CD4-positive, alpha-beta T cell (primary cell): Measurements from ENCODE around the gene KNG1. TPM values are rescaled to one million over a fixed set of nuclear protein-coding genes. Genes with fewer than 3 reads are reported as not detected.
A peak's percentile ranks its signal among the peaks of the same experiment; 100 is the strongest.

ENCODE experiments used
- ATAC-seq: fragments of 200-7000 bp; cut with Tn5 transposase; one replicate; pipeline ENCODE4 v1.10.0; 2022; ENCODE audit warnings: mild to moderate bottlenecking; ENCODE audit not compliant: poor library complexity
- CTCF ChIA-PET: fragments of 350-600 bp; sonication (Branson Sonifier 250); formaldehyde crosslinking; loops from one replicate; lab custom pipeline; 2021; ENCODE audit warnings: antibody characterized with exemption, inconsistent platforms; lab: Charles Lee
- POLR2A ChIA-PET: fragments of 350-600 bp; sonication (Branson Sonifier 250); formaldehyde crosslinking; loops from one replicate; lab custom pipeline; 2021; ENCODE audit warnings: antibody characterized with exemption, inconsistent platforms; lab: Charles Lee
- DNase-seq, 14 experiments: peaks; one replicate each; pipeline ENCODE4 v3.0.0-alpha.2; 2013 to 2020; ENCODE audit warnings: mixed read lengths in 2 of 14
- H3K27ac ChIP-seq, 2 donors: one replicate each; pipeline versions ENCODE4 v1.5.1 to v1.7.0; 2013; ENCODE audit warnings: low read length in 2 of 2, low read depth in 1 of 2, mild to moderate bottlenecking in 1 of 2
- H3K27me3 ChIP-seq, 2 experiments: 1 replicate in 1 of 2; 2 replicates in 1 of 2; pipeline versions ENCODE4 v1.6.1 to v1.7.0; 2013; ENCODE audit warnings: low read length in 2 of 2, control low read depth in 1 of 2, mild to moderate bottlenecking in 1 of 2, moderate library complexity in 1 of 2; ENCODE audit not compliant: insufficient read depth in 2 of 2, control insufficient read depth in 1 of 2
- H3K36me3 ChIP-seq: one replicate; pipeline ENCODE4 v1.6.1; 2013; ENCODE audit warnings: low read length, control low read depth; ENCODE audit not compliant: insufficient read depth
- H3K4me1 ChIP-seq: one replicate; pipeline ENCODE4 v1.6.1; 2013; ENCODE audit warnings: low read length, control low read depth; ENCODE audit not compliant: insufficient read depth
- H3K4me3 ChIP-seq: one replicate; pipeline ENCODE4 v1.5.1; 2013; ENCODE audit warnings: mild to moderate bottlenecking, low read length, moderate library complexity
- H3K9me3 ChIP-seq, 2 experiments: 1 replicate in 1 of 2; 2 replicates in 1 of 2; pipeline versions ENCODE4 v1.6.1 to v1.7.0; 2013; ENCODE audit warnings: low read length in 2 of 2, mild to moderate bottlenecking in 2 of 2, control low read depth in 1 of 2, moderate library complexity in 1 of 2; ENCODE audit not compliant: control insufficient read depth in 1 of 2, insufficient read depth in 1 of 2
- H3K27ac Mint-ChIP-seq: one replicate; pipeline ENCODE4 v1.8.0; 2020; ENCODE audit warnings: mixed read lengths
- H3K27me3 Mint-ChIP-seq: one replicate; pipeline ENCODE4 v1.8.0; 2021; ENCODE audit warnings: mixed read lengths
- H3K36me3 Mint-ChIP-seq: one replicate; pipeline ENCODE4 v1.8.0; 2021; ENCODE audit warnings: low read depth, mixed read lengths
- H3K4me1 Mint-ChIP-seq: one replicate; pipeline ENCODE4 v1.8.0; 2021; ENCODE audit warnings: low read depth, mixed read lengths
- H3K4me3 Mint-ChIP-seq: one replicate; pipeline ENCODE4 v1.8.0; 2020; ENCODE audit warnings: mild to moderate bottlenecking, mixed read lengths
- H3K9me3 Mint-ChIP-seq: one replicate; pipeline ENCODE4 v1.8.0; 2020; ENCODE audit warnings: mixed read lengths
- CTCF ChIP-seq: fragments of 200-600 bp; IDR thresholded peaks from one replicate; pipeline ENCODE4 v1.8.0; 2022; ENCODE audit warnings: antibody characterized with exemption, mild to moderate bottlenecking
- intact Hi-C, 2 experiments: fragments of 100-400 bp; cut with DNase I in 1 of 2; cut with micrococcal nuclease in 1 of 2; formaldehyde crosslinking; loops; one replicate each; pipeline versions ENCODE4 v1.15.1 to v1.9.0; 2023 to 2025; cut with DNase I, micrococcal nuclease
- total RNA-seq, 174 experiments: library from RNA in 2 of 174; stranded (reverse) in 2 of 174; gene quantifications; one replicate each; pipeline ENCODE4 v1.2.3 and lab custom pipeline; 2021 to 2026

KNG1 gene
- total RNA-seq, 2 experiments from 2014 or later: not detected

DNA sequence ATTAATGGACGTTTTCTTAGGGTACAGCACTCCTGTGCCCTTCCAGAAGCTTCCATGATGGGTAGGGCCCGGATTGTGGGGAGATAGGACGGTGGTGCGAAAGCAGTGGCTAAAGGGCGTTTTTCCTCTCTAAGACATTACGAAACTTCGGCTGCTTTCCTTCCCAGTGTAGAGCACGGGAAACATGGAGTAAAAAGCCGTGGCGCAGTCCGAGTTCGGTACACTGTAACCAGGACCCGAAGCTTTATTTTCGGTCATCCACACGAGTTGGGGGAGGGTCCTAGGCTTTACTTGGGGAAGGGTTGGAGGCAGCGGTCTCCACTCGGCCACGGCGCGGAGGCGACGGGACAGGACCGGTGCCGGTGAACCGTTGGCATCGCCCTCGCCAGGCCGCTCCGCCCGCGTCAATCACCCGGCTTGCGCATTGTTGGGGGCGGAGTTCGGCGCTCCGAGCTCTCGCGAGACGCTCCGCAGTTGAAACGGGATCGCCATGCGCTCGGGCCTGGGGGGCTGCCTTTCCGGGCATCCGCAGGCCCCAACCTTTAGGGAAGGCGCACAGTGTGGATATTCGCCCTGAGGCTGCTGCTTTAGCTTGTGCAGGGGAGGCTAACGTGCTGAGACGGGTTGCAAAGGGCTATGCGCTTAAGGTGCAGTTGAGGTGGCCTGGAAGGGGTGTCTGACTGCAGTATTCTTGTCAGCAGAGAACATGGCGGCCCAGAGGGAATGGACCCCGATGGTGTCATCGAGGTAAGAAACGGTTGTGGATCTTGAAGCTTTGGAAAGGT is 66.8 kb downstream of the KNG1 start:
- peaks cover 49% of the 10 kb centered on the region for H3K36me3 ChIP-seq
- H3K9me3 ChIP-seq: no peaks in the 10 kb centered on the region
- no peak for TF ChIP-seq CTCF
- H3K4me3 ChIP-seq: peak overlapping the region; percentile 92
- peaks cover 5% of the 10 kb centered on the region for H3K27me3 Mint-ChIP-seq
- ATAC-seq (peak; percentile 71), DNase-seq (peak; percentile 73 to 91 (median 78))
- H3K4me3 Mint-ChIP-seq: peak overlapping the region; percentile 95
- H3K9me3 Mint-ChIP-seq: no peaks in the 10 kb centered on the region
- H3K4me1 Mint-ChIP-seq: peaks cover 66% of the 10 kb centered on the region
- peaks cover 37% of the 10 kb centered on the region for H3K4me1 ChIP-seq
- H3K27ac Mint-ChIP-seq: peak overlapping the region; percentile 96
- peaks cover 67% of the 10 kb centered on the region for H3K36me3 Mint-ChIP-seq
- POLR2A ChIA-PET: interaction anchor here (0.6 to 3.7 kb wide), 51 partner anchors 8 to 1198 kb away, joined by 3 to 164 read pairs (median 6); partner anchors contain the start of genes BCL6, DNAJB11, RFC4 and RPL39L
- no peaks in the 10 kb centered on the region for H3K27me3 ChIP-seq
- H3K27ac ChIP-seq: peak overlapping the region; percentile 96 to 99
- intact Hi-C loops: loop anchor here (1.0 to 5.0 kb wide), 5 partner anchors 22 to 847 kb away; partner anchors contain the start of genes DNAJB11 (in 2 of the 2), RFC4 (in 1 of the 2), RPL39L (in 1 of the 2) and TRA2B (in 1 of the 2)
- CTCF ChIA-PET: interaction anchor here (0.6 to 1.8 kb wide), 6 partner anchors 14 to 841 kb away, joined by 3 to 5 read pairs (median 3); no protein-coding TSS in a partner anchor

DNA sequence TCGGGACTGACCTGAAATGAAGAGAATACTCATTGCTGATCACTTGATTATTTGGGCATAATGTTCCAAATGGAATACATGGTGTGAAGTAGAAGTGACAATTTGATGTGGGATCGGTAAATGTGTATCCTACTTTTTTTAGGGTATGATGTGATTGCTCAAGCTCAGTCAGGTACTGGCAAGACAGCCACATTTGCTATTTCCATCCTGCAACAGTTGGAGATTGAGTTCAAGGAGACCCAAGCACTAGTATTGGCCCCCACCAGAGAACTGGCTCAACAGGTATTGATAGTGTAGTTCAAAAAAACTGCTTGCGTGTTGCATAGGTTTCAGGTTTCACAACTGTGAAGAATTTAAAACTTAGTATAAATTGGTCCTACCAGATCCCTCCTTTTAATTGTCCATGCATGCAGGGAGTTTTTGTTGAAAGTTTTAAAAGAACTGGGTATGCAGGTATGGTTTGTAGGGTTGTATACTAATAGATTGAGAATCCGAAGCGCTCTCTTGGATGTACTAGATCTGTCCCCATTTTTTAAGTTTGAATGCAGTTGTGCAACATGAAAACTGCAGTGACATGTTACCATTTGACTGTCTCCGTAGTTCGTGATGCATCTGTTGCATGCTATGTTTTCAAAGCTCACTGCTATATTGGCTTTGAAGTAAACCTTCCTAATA is 67.8 kb downstream of the KNG1 start:
- H3K27me3 Mint-ChIP-seq: peaks cover 5% of the 10 kb centered on the region
- no peaks in the 10 kb centered on the region for H3K9me3 Mint-ChIP-seq
- peaks cover 74% of the 10 kb centered on the region for H3K4me1 Mint-ChIP-seq
- intact Hi-C loops: loop anchor here (1.0 to 5.0 kb wide), 4 partner anchors 21 to 848 kb away; partner anchors contain the start of genes TRA2B (in 2 of the 2), RFC4 (in 1 of the 2) and RPL39L (in 1 of the 2)
- peaks cover 77% of the 10 kb centered on the region for H3K36me3 Mint-ChIP-seq
- TF ChIP-seq CTCF: no peak
- DNase-seq: peak in 1 of 14 experiments; percentile 12
- peaks cover 60% of the 10 kb centered on the region for H3K36me3 ChIP-seq
- ChIA-PET CTCF (interaction anchor here (1.1 kb wide), 1 partner anchor 13 kb away, joined by 3 read pairs; no protein-coding TSS in a partner anchor), POLR2A (interaction anchor here (0.8 to 3.7 kb wide), 17 partner anchors 13 to 1198 kb away, joined by 3 to 164 read pairs (median 12); partner anchors contain the start of genes DNAJB11, RFC4, SENP2 and TRA2B)
- H3K27me3 ChIP-seq: no peaks in the 10 kb centered on the region
- no peaks in the 10 kb centered on the region for H3K9me3 ChIP-seq
- ATAC-seq: no peak
- H3K4me1 ChIP-seq: peaks cover 37% of the 10 kb centered on the region
- peak overlapping the region; percentile 96 for H3K27ac Mint-ChIP-seq
- peak overlapping the region; percentile 96 to 99 for H3K27ac ChIP-seq
- peak overlapping the region; percentile 92 for H3K4me3 ChIP-seq
- H3K4me3 Mint-ChIP-seq: peak overlapping the region; percentile 95

DNA sequence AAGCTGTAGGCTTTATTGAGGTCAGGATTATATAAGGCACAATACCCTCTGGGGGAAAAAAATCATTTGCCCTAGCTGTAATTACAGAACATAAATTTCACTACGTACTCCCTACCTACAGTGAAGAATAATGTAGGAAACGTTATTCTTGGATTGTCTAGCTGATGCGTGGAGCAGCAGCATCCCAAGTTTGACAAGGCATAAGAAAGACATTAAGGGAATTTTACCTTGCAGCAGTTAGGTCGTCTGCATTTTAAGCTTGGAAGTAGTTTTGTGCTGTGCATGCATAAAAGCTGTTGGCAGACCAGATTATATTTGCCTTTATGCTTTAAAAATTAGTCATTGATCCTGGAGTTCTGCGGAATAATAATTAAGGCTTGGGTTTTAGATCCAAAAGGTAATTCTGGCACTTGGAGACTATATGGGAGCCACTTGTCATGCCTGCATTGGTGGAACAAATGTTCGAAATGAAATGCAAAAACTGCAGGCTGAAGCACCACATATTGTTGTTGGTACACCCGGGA is 68.4 kb downstream of the KNG1 start:
- no peaks in the 10 kb centered on the region for H3K9me3 Mint-ChIP-seq
- peaks cover 5% of the 10 kb centered on the region for H3K27me3 Mint-ChIP-seq
- intact Hi-C loops: loop anchor here in 1 of 2 experiments (5.0 kb wide), 1 partner anchor 848 kb away; the partner anchor contains the start of gene TRA2B
- no peak for TF ChIP-seq CTCF
- ChIA-PET POLR2A (interaction anchor here (0.8 to 3.7 kb wide), 8 partner anchors 13 to 1199 kb away, joined by 3 to 112 read pairs (median 27); partner anchors contain the start of genes DNAJB11, RFC4 and SENP2), CTCF (no interaction called here)
- Histone ChIP-seq H3K27me3 (no peaks in the 10 kb centered on the region), H3K4me3 (peak overlapping the region; percentile 92), H3K27ac (peak overlapping the region in 1 of 2 donors; percentile 47), H3K9me3 (no peaks in the 10 kb centered on the region), H3K36me3 (peaks cover 66% of the 10 kb centered on the region), H3K4me1 (peaks cover 37% of the 10 kb centered on the region)
- no peak for DNase-seq
- no peak for ATAC-seq
- peaks cover 79% of the 10 kb centered on the region for H3K4me1 Mint-ChIP-seq
- H3K36me3 Mint-ChIP-seq: peaks cover 83% of the 10 kb centered on the region
- H3K4me3 Mint-ChIP-seq: peak overlapping the region; percentile 95
- peak overlapping the region; percentile 96 for H3K27ac Mint-ChIP-seq
